Myocyte (in vitro differentiated cells): ENCODE results near the gene AQP12A. TPM values are rescaled to one million over a fixed set of nuclear protein-coding genes. Genes with fewer than 3 reads are reported as not detected.

Source experiments
- DNase-seq: peaks from one replicate; pipeline ENCODE4 v3.0.0-alpha.2; 2012; ENCODE audit warnings: low read depth
- total RNA-seq: library from RNA; depleted of rRNA; stranded (reverse); fragments of >200 nt; gene quantifications from 2 replicates; pipeline ENCODE4 v1.2.3, GENCODE V29; 2014

AQP12A gene
- total RNA-seq, 1 donor from 2014 or later: not detected

DNA sequence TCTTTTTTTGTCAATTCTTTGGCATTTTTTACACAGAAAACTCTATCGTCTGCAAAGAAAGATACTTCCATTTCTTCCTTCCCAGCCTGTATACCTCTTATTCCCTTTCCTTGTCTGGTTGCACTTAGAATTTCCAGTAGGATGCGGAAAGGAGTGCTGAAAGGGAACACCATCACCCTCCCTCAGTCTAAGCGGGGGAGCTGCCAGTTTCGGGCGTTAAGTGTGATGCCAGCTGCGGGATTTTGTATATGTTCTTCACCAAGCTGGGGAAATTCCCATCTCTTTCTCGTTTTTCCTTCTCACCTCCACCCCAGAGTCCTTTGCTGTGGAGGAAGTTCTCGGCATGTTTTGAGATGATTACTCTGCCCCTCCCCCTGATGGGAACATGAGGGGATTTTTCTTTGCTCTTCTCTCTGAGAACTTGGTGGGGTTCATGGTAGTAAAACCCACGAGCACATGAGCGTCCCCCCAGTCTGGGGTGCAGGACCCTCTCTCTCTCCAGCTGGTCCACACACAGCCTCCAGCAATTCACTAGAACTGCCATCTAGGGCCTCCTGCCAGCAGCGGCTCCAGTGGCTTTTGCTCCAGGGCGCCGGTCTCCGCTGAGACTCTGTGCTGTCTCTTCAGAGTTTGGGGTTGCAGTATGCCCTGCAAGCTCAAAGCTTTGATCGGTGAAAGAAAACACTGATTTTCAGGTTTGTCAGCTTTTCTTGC, 15.5 kb downstream of the AQP12A start:
- no peak for DNase-seq

- no peak for DNase-seq
Observed at GRCh38 chr2:240707821-240708220, 16.2 kb downstream of the AQP12A start.

DNA sequence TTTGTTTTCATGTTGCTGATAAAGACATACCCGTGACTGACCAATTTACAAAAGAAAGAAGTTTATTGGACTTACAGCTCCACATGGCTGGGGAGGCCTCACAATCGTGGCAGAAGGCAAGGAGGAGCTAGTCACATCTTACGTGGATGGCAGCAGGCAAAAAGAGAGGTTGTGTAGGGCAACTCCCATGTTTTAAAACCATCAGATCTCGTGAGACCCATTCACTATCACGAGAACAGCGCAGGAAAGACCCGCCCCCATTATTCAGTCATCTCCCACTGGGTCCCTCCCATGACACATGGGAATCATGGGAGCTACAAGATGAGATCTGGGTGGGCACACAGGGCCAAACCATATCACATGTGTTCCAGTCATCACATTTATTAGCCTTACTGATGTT, 16.8 kb downstream of the AQP12A start:
- DNase-seq: no peak

DNA sequence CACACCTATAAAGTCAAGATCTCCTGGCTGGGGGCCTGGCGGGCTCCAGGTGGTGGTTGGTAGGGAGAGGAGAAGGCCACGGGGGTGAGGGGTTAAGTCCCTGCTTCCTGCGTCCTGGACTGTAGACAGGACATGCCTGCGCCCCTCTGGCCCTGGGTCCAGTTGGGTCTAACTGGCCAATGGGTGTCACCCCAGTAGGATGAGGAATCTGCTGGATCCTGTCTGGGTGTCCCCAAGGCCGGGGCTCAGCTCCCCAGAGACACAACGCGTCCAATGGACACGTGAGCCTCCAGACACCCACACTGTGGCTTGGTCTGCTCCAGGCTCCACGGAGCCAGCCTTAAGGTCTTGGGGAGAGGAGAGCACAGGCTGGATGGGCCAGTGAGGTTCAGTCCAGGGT, 19.6 kb downstream of the AQP12A start:
- no peak for DNase-seq

- DNase-seq: no peak
Observed at GRCh38 chr2:240711701-240712100, 20.0 kb downstream of the AQP12A start.

DNA sequence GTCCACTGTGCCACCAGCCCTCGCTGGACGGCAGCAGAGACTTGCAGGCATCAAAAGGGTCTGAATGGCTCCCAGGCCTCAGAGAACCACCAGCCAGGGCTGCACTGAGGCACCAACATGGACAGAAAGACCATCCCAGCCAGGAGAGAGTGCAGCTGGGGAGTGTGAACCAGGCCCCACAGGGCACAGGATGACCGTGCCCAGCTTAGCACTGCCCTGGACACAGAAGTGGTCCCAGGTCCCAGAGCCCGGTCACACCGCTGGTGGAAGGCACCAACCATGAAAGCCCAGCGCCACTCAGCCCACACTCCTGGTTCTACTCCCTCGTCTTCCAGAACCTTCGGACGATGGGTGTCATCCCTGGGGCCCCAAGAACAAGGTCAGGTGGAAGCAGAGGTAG, 20.5 kb downstream of the AQP12A start:
- DNase-seq: no peak

DNA sequence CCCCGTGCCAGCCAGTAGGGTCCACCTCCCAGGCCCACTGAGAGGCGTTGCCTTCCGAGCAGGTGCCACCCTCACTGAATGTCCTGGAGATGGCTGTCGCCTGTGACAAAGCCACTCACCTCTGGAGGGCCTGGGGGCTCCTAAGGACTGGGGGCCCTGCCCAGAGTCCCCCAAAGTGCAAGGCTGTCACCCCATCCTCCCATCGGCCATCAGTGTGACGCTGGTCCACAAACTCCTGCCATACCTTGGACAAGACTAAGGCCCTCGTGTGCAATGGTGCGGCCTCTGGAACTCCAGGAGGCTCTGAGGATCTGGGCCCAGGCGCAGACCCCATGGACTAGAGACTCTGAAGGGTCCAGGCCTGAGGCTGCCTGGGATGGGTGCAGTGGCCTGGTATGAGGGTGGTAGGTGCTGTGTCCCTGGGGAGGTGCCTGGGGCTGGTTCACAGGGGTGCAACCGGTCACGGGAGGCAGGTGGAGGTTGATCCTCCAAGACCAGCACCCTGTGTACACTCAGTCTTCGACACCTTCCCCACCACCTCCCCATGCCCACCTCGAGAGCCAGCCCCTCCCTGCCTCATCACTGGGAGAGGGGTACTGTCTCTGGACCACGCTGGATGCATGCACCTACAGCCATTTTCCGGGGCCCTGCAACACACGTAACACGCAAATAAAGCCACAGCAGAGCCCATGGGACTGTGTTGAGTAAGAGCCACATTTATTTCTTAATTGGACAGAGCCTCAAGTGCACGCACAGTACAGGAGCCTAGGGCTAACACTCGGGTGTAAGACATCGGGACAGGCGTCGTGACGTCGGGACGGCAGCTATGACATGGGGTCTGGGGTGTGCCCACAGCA, 21.6 kb downstream of the AQP12A start:
- no peak for DNase-seq

GRCh38 chr2:240713928-240714746, 22.5 kb downstream of the AQP12A start:
- DNase-seq: no peak

GRCh38 chr2:240714747-240715725, 23.4 kb downstream of the AQP12A start:
- DNase-seq: no peak

GRCh38 chr2:240716130-240716798, 24.6 kb downstream of the AQP12A start:
- DNase-seq: no peak

DNA sequence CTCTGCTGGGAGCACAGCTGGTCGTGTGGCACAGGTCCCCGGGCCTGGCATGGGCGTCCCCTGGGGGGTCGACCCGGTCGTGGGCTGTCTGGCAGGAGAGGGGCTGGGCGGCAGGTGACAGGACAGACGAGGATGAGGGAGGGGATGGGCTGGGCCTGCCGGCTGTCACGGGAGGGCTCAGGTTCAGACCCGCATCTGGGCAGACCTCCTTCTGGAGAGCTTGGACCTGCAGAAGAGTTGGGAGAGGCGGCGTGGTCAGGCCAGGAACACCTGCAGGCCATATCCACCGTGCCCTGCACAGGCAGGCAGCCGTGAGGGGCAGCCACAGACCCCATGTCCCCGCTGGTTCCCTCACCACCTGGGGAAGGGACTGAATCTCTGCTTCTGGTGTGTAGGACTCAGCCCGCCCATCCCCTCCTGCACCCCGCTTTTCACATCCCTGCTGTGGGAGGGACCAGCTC, 25.5 kb downstream of the AQP12A start:
- no peak for DNase-seq

DNA sequence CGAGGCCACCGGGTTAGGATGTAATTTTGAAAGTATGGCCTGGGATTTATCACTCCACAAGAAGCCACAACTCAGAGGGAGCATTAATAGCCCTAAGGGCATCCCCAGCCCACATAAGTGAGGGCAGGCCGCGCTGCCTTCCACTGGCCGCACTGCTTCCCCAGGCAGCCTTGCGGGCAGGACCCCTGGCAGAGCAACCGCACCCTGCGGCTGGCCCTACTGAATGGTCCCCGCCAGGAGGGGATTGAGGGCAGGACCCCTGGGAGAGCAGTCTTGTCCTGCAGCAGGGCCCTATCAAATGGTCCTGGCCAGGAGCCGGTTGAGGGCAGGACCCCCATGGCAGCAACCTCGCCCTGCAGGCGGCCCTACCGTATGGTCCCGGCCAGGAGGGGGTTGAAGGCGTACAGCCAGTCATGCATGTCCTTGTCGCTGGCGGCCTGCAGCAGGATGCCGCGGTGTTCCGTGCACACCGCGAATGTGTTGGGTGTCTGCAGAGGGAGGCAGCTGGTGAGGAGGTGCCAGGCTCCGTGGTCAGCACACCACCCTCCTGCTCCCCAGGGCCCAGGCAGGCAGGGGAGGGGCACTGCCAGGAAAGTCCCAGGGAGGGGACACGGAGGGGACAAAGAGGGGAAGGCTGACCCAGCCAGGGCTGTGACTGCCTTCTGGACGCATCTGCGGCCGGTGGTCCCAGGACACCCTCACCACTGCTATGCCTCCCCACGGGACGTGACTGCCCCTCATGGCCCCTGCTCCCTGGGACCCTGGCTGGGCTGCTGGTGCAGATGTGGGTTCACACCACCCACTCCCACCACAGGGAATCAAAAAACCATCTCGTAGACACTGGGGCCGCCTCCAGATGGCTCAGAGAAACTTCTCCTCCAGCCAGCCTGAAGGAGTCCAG, 26.3 kb downstream of the AQP12A start:
- no peak for DNase-seq

GRCh38 chr2:240718896-240719490, 27.3 kb downstream of the AQP12A start:
- no peak for DNase-seq

DNA sequence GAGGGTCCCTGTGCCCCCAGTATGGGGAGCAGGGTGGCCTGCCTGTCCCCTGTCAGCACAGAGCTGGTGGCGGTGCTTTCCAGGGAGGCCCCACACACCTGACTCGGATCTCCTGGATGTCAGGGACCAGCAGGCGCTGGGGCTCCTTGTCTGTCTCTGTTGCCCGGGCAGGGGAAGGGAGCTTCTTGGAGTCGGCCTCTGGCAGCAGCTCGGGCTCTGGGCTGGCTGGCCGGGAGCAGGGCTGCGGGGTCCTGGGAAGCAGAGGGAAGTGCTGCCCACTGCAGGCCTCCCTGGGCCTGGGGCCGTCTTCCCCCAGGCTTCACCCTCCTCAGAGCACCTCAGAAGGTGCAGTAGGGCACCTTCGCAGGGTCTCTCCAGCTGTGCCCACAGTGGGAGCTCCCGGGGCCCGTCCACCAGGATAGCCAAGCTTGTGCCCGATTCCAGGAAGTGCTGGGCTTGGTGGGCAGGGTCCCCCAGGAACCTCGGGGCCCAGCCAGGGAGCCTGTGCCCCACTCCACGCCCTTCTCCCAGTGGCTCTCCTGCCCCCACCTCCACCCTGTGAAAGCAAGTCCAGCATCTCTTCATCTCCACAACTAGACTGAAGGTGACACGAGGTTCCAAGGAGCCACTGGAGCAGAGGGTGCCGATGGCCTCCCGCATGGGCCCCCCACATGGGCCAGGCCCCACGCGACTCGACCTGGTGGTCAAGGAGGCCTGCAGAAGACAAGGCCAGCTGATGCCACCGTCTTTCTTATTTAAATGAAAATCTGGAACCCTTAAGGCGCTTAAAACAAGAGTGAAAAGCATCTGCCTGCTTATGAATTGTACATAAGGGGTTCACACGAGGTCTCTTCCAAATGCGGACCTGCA, 28.2 kb downstream of the AQP12A start:
- no peak for DNase-seq

DNA sequence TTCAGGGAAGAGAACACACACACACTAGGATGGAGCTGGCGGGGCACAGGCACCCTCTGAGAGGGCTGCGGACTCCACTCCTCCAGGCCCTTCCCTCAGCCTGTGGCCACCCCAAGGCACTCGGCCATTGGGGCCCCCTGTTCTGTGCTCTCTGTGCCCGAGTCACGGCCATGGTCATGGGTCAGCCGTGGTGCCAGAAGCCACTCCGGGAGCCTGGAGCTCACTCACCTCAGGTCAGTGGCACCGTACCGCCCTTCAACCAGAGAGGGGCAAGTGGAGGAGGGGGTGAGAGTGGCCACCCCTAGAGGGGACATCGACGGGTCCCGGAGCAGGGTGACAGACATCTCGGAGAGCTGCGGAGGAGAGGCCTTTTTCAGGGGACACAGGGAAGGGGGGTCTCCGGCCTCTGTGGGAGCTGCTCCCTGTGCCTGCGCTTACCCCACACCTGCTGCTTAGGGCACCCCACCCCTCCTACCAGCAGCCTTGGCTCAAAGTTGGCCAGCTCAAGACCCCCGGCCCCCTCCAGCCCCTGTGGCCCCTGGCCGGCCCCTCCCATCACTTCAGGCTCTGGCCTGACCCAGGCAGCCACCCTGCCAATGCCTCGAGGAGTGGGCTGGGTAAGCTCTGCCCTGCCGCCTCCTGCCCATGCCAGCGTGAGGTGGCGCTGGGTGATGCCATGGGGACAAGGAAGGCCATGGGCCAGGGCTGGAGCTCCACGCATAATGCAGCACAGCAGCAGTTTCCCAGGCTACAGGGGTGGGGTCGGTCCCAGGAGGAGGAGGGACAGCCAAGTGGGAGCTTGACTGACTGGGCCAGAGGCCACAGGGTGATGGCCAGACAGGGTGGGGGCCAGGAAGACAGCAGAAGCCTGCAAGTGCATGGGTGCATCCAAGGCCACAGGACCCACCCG, 29.3 kb downstream of the AQP12A start:
- no peak for DNase-seq

- no peak for DNase-seq
Observed at GRCh38 chr2:240721596-240722180, 30.0 kb downstream of the AQP12A start.
